Measurements from ENCODE around the gene MFAP2.

- TF ChIP-seq CTCF (IDR thresholded peaks at IDR 0.05) (no peak), POLR2A (IDR thresholded peaks at IDR 0.05) (no peak), POLR2AphosphoS5 (IDR thresholded peaks at IDR 0.05) (no peak), EP300 (IDR thresholded peaks at IDR 0.05) (no peak)
Observed at GRCh38 chr1:16996845-16997244, 16.4 kb upstream of the MFAP2 start.
